PFSK-1 (cell line): Measurements from ENCODE around the gene OGDHL.

Experiments used
- FOXP2 ChIP-seq: optimal IDR thresholded peaks from 2 replicates; pipeline ENCODE3; 2011; ENCODE audit warnings: borderline replicate concordance, control low read depth, inconsistent platforms; ENCODE audit not compliant: insufficient read depth; ENCODE audit errors: extremely low read length, extremely low read depth
- POLR2AphosphoS5 ChIP-seq: IDR thresholded peaks from 2 replicates; pipeline ENCODE4 v1.6.1; 2012; ENCODE audit warnings: low read depth, mild to moderate bottlenecking, control low read depth, low read length, moderate library complexity
- SIN3A ChIP-seq: IDR thresholded peaks from 2 replicates; pipeline ENCODE4 v1.6.1; 2012; ENCODE audit warnings: mild to moderate bottlenecking, low read length, moderate library complexity, borderline replicate concordance; ENCODE audit not compliant: insufficient read depth
- TAF1 ChIP-seq: IDR thresholded peaks from 2 replicates; pipeline ENCODE4 v1.6.1; 2012; ENCODE audit warnings: low read length, control low read depth, borderline replicate concordance; ENCODE audit not compliant: insufficient read depth
- TF ChIP-seq, protein P1 (sequence below), 2 experiments: IDR thresholded peaks; 2 replicates each; pipeline versions ENCODE4 v1.6.1 to v1.8.0; 2011 to 2012; ENCODE audit warnings: low read depth in 2 of 2, low read length in 2 of 2, control low read depth in 1 of 2, inconsistent platforms in 1 of 2, mild to moderate bottlenecking in 1 of 2, moderate library complexity in 1 of 2; ENCODE audit not compliant: insufficient read depth in 1 of 2

DNA sequence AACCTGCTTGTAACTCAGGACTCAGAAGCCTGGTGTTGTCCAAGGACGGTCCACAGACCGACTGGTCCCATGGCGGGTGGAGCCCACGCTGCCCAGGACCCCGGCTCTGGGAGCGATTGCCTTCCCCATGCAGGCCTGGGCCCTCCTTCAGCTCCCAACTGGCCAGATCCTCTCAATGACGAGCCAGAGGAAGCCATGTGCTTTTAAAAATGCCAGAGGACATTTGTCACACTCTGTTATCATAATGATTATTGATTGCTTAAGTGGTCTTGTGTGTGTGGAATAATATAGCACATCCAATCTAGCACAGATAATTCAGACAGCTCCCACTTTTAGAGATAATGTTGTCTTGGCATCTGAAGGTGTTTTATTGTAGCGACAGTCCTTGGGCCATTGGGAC lies 22.6 kb upstream of the OGDHL start:
- TF ChIP-seq, protein P1, sequence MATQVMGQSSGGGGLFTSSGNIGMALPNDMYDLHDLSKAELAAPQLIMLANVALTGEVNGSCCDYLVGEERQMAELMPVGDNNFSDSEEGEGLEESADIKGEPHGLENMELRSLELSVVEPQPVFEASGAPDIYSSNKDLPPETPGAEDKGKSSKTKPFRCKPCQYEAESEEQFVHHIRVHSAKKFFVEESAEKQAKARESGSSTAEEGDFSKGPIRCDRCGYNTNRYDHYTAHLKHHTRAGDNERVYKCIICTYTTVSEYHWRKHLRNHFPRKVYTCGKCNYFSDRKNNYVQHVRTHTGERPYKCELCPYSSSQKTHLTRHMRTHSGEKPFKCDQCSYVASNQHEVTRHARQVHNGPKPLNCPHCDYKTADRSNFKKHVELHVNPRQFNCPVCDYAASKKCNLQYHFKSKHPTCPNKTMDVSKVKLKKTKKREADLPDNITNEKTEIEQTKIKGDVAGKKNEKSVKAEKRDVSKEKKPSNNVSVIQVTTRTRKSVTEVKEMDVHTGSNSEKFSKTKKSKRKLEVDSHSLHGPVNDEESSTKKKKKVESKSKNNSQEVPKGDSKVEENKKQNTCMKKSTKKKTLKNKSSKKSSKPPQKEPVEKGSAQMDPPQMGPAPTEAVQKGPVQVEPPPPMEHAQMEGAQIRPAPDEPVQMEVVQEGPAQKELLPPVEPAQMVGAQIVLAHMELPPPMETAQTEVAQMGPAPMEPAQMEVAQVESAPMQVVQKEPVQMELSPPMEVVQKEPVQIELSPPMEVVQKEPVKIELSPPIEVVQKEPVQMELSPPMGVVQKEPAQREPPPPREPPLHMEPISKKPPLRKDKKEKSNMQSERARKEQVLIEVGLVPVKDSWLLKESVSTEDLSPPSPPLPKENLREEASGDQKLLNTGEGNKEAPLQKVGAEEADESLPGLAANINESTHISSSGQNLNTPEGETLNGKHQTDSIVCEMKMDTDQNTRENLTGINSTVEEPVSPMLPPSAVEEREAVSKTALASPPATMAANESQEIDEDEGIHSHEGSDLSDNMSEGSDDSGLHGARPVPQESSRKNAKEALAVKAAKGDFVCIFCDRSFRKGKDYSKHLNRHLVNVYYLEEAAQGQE (IDR thresholded peaks at IDR 0.05; ENCODE audit: insufficient read depth in 1 of 2, low read depth in 2 of 2, low read length in 2 of 2): no peak
- TF ChIP-seq POLR2AphosphoS5: no peak
- TF ChIP-seq TAF1: no peak
- no peak for TF ChIP-seq SIN3A
- no peak for TF ChIP-seq FOXP2
